Stimulated activated CD8-positive, alpha-beta memory T cell treated with anti-CD3 and anti-CD28 coated beads, Interleukin-7, amount 100 ng/mL, for 4 hours (primary cell): ENCODE data around the gene IQCH.
"Not testable (repeated sequence)": the region's sequence is repeated elsewhere in the genome, so short reads cannot be mapped to it uniquely, and the experiment has no call there.

Source experiments
- DNase-seq, 2 donors: peaks; one replicate each; pipeline ENCODE4 v3.0.0-alpha.2; 2020; ENCODE audit warnings: low read depth in 2 of 2

The IQCH gene

DNA sequence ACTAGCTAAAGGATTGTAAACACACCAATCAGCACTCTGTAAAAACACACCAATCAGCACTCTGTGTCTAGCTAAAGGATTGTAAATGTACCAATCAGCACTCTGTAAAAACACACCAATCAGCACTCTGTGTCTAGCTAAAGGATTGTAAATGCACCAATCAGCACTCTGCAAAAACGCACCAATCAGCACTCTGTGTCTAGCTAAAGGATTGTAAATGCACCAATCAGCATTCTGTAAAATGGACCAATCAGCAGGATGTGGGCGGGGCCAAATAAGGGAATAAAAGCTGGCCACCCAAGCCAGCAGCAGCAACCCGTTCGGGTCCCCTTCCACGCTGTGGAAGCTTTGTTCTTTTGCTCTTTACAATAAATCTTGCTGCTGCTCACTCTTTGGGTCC is 8.0 kb upstream of the IQCH start:
- not testable (repeated sequence) for DNase-seq

DNA sequence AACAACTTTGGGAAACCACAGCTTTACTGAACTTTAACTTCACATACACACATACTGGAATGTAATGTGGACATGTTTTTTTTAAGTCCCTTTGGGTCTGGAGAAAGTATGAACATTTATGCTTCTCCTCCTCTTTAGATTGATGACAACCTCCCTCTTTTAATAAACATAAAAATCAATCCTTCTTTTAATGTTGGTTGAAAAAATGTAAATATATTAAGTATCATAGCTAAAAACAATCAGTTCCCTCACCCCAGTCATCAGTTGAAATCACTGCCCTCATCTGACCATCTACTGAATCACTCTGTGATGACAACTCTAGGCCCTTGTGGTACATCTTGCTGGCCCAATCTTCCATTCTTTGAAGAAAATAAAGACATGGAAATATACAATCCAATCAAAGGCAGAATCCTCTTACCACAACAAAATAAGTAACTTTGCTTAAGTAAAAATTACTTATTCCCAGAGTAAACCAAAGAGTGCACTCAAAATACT is 6.5 kb upstream of the IQCH start:
- no peak for DNase-seq

DNA sequence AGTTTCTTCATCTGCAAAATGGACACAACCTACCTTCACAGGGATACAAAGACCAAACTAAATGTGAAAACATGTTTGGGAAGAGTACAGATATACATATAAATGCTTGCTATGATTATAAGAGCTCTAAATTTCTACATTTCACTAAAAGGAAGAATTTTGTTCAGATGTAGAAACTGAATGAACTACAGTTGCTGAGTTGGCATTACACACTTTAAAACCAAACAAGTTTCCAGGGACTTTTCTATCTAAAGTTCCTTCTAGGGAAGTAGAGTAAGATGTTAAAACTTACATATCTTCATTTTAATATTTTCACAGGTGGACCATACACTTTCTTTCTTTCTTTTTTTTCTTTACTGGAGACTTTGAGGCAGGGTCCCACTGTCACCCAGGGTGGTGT is 4.8 kb upstream of the IQCH start:
- DNase-seq, result no peak

DNA sequence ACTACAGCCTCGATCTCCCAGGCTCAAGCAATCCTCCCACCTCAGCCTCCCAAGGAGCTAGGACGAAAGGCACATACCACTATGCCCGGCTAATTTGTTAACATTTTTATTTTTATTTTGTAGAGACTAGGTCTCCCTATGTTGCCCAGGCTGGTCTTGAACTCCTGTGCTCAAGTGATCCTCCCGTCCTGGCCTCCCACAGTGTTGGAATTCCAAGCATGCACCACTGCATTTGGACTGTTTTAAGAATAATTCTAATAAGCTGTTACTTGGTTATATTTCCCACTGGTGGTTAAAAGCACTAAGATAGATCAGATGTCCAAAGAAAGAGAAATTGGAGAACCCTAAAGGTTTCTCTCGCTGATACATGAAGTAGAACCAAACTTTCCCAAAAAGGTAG is 3.3 kb upstream of the IQCH start:
- no peak for DNase-seq

DNA sequence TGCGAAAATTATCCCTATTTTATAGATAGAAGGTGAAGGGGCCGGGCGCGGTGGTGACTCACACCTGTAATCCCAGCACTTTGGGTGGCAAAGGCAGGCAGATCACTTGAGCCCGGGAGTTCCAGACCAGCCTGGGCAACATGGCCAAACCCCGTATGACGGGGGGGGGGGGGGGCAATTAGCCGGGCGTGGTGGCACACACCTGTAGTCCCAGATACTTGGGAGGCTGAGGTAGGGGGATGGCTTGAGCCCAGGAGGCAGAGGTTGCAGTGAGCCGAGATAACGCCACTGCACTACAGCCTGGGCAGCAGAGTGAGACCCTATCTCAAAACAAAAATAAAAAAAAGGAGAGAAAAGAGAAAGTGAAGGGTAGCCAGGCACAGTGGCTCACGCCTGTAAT is 1.5 kb upstream of the IQCH start:
- no peak for DNase-seq

DNA sequence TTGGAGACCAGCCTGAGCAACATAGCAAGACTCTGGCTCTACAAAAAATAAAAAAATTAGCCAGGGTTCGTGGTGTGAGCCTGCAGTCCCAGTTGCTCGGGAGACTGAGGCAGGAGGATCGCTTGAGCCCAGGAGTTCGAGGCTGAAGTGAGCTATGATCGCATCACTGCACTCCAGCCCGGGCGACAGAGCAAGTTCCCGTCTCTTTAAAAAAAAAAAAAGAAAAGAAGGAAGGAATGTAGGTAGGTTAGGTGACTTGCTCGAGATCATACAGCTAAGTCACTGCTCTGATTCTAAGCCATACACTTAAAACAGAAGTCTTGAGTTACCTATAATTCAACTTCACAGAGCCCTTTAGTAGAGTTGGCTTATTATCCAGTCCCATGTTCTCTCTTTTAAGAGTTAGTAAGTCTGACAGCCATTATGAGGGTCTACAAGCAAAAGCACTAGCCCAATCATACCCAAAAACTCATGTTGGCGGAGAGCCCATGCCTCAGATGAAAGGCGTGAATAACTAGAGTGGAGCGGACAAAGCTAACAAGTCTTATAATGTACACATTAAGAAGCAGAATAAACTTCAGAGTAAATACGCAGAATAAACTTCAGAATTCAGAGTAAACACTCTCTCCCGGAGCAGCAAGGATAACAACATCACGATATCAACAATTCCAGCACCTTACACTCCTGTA is 893 bp upstream of the IQCH start:
- DNase-seq, result no peak

DNA sequence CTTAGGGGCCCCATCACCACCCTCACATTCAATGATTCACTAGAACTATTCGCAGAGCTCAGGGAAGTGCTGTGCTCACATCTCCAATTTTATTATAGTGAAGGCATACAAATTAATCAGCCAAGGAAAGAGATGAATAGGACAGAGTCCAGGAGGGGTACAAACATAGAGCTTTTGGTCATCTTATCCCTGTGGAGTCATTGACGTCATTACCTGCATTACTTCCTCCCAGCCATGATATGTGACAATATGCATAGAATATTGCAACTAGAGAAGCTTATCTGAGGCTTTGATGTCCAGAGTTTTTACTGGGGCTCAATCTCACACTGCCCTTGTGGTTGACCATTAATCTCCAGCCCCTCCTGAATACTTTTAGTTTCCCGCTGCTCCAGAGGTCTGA is 1.5 kb downstream of the IQCH start:
- no peak for DNase-seq

DNA sequence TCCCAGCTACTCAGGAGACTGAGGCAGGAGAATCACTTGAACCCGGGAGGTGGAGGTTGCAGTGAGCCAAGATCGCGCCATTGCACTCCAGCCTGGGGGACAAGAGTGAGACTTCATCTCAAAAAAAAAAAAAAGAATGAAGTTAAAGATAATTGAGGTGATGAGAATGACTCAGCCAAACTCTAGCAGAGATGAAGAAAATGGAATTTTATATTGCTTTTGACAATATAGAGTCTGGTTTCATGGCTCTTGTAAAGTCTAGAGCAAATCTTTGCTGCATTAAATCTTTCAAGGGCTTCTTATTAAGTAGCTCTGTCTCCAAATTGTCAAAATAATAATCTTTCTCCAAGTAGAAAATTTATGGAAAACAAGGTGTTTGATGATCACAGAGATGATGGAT is 3.8 kb downstream of the IQCH start:
- not testable (repeated sequence) for DNase-seq

DNA sequence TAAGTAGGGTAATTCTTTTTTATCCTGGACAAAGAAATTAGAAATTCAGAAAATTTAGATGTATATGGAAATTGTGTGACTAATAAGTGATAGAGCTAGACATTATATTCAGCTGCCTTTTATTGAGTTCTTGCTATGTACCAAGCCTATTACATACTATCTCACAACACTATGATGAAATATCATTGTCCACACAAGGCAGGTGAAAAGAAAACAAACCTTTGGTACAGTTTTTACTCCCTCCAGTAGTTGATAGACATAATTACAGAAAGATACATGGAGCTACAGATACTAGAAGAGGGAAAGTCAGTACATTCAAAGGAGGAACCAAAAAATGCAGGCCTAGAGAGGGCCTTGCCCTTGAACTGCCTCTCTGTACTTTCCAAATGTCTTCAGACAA is 4.8 kb downstream of the IQCH start:
- no peak for DNase-seq

DNA sequence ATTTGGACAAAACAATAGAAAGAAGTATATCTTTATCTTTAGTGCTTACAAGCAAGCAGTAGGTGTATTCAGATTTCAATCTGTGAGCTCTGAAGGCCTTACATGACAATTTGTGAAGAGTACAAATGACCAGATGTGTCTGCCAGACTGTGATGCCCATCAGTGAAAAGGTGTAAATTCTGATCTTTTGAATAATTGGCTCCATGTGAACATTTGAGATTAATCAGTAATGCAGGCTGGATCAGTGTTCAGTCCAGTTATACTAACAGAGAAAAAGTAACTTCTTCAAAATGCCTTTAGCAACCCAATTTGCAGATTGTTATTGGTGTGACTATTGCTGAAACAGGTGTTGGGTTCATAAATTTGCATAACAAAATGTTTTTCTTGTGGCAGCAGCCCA is 5.2 kb downstream of the IQCH start:
- DNase-seq, result no peak

DNA sequence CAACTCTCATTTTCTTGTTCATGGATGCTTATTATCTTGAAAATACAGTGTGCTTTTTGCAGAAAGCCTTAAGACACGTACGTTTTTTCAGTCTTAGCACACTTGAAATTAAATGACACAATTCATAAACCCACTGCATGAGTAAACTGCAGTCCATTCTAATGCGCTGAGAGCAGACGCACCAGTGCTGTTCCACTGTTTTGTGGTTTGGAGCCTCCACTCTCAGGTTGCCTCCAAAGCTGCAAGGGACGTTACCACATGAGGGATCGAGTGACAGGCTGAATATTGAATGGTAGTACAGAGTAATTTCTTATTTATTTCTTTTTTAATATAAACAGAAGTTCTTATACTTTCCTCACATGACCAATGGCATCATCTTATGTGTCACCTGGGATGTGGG is 12.3 kb downstream of the IQCH start:
- no peak for DNase-seq

DNA sequence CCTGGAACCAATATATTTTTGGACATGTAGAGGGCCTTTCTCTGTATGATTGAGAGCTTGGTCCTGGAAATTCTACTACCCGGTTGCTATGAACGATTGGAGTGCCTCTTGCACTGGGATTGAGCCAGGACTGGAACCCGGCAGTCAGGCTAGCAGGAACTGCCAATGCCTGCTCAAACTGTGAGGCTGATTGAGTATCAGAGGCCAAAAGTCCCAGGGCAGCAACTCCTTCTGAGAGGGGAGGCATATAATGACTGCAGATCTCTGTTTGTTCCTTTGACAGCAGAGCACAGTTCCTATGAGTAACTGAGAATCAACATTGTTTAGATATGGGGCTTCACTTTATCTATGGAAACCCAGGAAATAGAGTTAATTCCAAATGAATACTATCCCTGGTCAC is 12.9 kb downstream of the IQCH start:
- no peak for DNase-seq

DNA sequence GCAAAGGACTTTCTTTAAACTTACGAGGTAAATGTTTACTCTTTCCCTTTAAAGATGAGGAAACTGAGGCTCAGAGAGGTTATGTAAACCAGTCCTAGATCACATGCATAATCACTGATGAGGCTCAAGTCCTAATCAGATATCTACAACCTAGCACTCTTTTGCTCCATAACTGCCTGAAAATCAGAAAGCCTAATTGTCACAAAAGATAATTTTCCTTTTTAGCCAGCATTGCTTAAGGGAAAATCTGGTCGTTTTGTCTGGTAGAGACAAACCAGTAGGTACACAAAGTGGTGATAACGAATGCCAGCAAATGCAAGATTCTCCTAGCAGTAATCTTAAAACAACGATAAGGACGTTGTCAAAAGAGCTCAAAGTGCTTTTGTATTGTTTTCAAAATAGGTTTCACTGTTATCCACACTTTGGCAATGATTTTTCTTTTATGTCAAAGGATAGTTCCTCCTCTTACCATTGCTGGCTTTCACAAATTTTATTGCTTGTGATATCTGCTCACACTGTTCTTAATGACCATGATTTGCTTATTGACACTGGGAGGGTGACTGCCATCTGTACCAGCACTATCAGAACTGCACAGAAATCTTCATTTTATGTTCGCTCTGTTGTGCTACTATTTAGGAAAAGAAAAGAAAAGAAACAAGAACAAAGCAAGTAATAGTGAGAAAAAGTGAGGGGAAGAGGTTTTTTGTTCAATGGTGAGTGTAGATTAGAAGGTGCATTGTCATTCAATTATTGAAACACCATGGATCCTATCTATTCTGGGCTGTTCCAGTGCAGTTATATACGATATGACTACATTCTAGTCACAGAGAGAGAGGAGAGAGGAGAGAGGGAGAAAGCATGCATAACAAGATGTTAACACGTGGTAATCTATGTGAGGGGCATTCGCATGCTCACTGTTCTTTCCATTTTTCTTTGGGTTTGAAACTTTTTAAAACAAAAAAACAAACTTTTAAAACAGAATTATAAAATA is 13.7 kb downstream of the IQCH start:
- no peak for DNase-seq

DNA sequence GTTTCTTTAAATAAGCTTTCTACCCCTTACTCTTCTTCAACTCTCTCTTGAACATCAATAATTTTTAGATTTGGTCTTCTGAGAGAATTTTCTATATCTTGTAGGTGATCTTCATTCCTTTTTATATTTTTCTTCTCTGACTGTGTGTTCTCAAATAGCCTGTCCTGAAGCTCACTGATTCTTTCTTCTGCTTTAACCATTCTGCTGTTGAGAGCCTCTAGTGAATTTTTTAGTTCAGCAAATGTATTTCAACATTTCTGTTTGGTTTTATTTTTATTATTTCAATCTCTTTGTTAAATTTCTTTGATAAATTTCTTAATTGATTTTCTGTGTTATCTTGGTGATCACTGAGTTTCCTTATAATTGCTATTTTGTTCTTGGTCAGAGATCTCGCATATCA is 19.6 kb downstream of the IQCH start:
- no peak for DNase-seq

DNA sequence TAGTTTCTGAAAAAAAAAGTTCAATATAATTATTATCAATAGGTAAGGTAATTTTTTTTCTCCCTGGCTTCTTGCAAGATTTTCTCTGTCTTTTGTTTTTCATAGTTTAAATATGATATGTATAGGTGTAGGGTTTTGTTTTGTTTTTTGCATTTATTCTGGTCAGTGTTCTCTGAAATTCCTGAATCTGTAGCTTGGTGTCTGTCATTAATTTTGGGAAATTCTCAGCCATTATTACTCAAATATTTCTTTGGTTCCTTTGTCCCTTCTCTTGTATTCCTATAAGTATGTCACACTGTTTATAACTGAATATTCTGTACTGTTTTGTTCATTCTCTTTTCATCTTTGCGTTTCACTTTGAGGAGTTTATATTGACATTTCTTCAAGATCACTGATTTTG is 22.1 kb downstream of the IQCH start:
- no peak for DNase-seq

DNA sequence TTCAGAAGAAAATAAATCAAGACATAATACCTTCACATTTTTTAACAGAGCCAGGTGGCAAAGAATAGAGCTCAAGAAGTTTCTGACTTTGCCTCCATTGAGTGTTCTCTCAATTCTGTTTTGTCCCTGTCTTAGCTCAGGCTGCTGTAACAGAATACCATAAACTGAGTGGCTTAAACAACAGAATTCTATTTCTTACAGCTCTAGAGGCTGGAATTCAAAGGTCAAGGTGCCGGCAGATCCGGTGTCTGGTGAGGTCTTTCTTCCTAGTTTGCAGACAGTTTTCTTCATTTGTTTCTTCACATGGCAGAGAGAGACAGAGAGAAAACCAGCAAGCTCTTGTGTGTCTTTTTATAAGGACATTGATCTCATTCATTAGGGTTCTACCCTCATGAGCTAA is 25.6 kb downstream of the IQCH start:
- no peak for DNase-seq

DNA sequence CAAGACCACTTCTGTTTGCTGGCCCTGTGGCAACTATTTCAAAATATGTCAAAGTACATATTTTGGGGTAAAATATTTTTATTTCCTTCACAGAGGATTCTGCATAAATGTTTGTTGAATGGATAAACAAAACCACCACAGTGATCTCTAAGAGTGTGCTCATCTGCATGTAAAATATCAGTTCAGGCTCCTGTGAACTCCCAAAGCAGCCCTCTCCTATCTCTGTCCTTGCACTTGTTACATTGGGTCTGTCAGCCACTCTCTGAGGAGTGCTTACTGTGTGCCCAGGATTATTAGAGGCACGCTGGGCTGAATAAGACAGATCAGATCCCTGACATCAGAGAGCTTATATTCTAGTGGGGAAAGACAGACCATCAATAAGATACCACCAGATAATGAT is 27.1 kb downstream of the IQCH start:
- no peak for DNase-seq

DNA sequence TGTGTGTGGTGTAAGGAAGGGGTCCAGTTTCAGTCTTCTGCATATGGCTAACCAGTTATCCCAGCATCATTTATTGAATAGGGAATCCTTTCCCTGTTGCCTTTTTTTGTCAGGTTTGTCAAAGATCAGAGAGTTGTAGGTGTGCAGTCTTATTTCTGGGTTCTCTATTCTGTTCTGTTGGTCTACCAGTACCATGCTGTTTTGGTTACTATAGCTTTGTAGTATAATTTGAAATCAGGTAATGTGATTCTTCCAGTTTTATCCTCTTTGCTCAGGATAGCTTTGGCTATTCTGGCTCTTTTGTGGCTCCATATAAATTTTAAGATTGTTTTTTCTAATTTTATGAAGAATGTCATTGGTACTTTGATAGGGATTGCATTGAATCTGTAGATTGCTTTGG is 31.0 kb downstream of the IQCH start:
- not testable (repeated sequence) for DNase-seq

DNA sequence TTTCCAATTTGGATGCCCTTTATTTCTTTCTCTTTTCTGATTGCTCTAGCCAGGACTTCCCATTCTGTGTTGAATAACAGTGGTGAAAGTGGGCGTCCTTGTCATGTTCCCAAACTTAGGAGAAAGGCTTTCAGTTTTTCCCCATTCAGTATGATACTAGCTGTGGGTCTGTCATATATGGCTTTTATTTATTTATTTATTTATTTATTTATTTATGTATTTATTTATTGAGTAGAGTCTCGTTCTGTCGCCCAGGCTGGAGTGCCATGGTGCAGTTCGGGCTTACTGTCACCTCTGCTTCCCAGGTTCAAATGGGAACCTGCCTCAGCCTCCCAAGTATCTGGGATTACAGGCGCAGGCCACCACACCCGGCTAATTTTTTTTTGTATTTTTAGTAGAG is 31.8 kb downstream of the IQCH start:
- DNase-seq, result not testable (repeated sequence)

DNA sequence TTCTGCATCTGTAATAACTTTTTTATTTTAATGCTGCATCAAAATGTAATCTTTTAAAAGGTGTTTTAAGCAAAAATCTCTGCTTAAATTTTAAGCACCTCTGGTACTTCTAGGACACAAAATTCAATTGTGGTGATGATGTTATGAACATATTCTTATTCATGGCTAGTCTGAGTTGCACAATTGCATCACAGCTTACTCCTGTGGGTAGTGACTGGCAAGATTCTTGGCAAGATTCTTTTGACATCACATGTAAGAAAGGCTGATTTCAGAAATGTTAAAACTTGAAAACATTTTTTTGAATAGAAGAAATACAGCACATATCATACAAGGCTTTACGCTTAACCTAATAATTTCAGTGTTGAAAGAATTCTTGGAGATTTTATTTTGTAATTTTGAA is 35.7 kb downstream of the IQCH start:
- DNase-seq, result no peak

DNA sequence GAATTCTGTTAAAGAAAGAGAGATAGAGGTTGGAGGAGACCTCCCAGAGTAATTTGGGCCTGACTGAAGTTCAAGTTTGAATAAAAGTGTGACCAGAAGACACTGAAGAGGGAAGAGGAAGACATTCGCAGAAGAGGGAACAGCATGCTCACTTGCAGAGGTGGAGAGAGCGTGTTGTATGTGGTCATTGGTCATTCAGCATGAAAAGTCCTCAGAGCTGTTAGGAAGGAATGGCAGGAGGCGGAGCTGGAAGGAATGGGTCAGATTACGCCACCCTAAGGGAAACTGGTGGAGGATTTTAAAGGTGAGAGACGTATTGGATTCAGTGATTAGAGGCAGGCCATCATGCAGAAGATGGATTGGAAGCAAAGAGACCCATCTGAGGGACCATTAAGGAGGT is 41.6 kb downstream of the IQCH start:
- DNase-seq, result no peak

DNA sequence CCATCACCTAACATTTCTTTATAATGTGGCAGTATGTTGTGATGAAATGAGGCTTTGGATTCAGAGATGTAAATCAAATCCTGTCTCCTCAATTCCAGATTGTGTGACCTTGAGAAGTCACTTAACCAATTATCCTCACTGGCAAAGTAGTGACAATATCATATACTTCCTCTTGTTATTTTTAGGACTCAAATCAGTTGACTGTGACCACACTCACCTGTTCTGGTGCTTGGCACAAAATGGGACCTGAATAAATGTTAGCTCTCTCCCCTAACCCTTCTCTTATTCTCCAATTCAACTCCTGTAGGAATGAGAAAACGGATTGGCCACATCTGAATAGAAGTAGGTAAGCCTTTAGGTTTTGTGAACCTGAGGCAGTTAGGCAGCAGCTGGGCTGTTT is 42.1 kb downstream of the IQCH start:
- DNase-seq, result no peak
